ACC112 (cell line): ENCODE results near the gene BICDL1.

ENCODE experiments used
- H2AFZ ChIP-seq: fragments of 200-600 bp; sonication (generic); one replicate; pipeline ENCODE4 v1.6.0; 2017; ENCODE audit warnings: antibody characterized with exemption, low read length; ENCODE audit not compliant: unreplicated experiment
- H3K27ac ChIP-seq: fragments of 200-600 bp; sonication (generic); 2 replicates; pipeline ENCODE4 v1.5.1; 2014; ENCODE audit warnings: low read depth, mild to moderate bottlenecking, antibody characterized with exemption, low read length, moderate library complexity
- H3K27me3 ChIP-seq: fragments of 200-600 bp; sonication (generic); 2 replicates; pipeline ENCODE4 v1.6.1; 2014; ENCODE audit warnings: mild to moderate bottlenecking, antibody characterized with exemption, low read length, moderate library complexity, mixed read lengths; ENCODE audit not compliant: insufficient read depth
- H3K36me3 ChIP-seq: fragments of 200-600 bp; sonication (generic); 2 replicates; pipeline ENCODE4 v1.6.1; 2016; ENCODE audit warnings: mild to moderate bottlenecking, antibody characterized with exemption, low read length, moderate library complexity, mixed read lengths; ENCODE audit not compliant: insufficient read depth
- H3K4me1 ChIP-seq: fragments of 200-600 bp; sonication (generic); one replicate; pipeline ENCODE4 v1.6.1; 2016; ENCODE audit warnings: low read length, mixed read lengths; ENCODE audit not compliant: insufficient read depth, unreplicated experiment, control insufficient read depth
- H3K4me3 ChIP-seq: fragments of 200-600 bp; sonication (generic); 2 replicates; pipeline ENCODE4 v1.5.1; 2014; ENCODE audit warnings: mild to moderate bottlenecking, low read depth, low read length
- H3K79me2 ChIP-seq: fragments of 200-600 bp; sonication (generic); one replicate; pipeline ENCODE4 v1.6.0; 2016; ENCODE audit warnings: low read length; ENCODE audit not compliant: control insufficient read depth, unreplicated experiment, insufficient read depth

Gene BICDL1

GRCh38 chr12:120079411-120080400 lies 90.7 kb downstream of the BICDL1 start:
- Histone ChIP-seq H3K4me1 (no peaks in the 10 kb centered on the region), H3K79me2 (no peaks in the 10 kb centered on the region), H2AFZ (no peak overlapping the region), H3K36me3 (no peaks in the 10 kb centered on the region), H3K27me3 (peaks cover 32% of the 10 kb centered on the region), H3K27ac (no peak overlapping the region), H3K4me3 (no peak overlapping the region)

GRCh38 chr12:120081641-120082040 lies 92.6 kb downstream of the BICDL1 start:
- Histone ChIP-seq H3K4me1 (peaks cover 5% of the 10 kb centered on the region), H3K27me3 (peaks cover 13% of the 10 kb centered on the region), H3K36me3 (no peaks in the 10 kb centered on the region), H2AFZ (no peak overlapping the region), H3K4me3 (no peak overlapping the region), H3K79me2 (no peaks in the 10 kb centered on the region), H3K27ac (no peak overlapping the region)

- Histone ChIP-seq H3K4me3 (peak overlapping the region; percentile 72), H2AFZ (peak overlapping the region; percentile 89), H3K79me2 (no peaks in the 10 kb centered on the region), H3K27me3 (0 out of 2 replicates have a peak, but pooled peaks cover 4% of the 10 kb centered on the region), H3K27ac (peak overlapping the region; percentile 38; the same call in 1 of the 2 replicates), H3K4me1 (peaks cover 11% of the 10 kb centered on the region), H3K36me3 (no peaks in the 10 kb centered on the region)
Measured at GRCh38 chr12:120085920-120086645, 97.0 kb downstream of the BICDL1 start.

DNA sequence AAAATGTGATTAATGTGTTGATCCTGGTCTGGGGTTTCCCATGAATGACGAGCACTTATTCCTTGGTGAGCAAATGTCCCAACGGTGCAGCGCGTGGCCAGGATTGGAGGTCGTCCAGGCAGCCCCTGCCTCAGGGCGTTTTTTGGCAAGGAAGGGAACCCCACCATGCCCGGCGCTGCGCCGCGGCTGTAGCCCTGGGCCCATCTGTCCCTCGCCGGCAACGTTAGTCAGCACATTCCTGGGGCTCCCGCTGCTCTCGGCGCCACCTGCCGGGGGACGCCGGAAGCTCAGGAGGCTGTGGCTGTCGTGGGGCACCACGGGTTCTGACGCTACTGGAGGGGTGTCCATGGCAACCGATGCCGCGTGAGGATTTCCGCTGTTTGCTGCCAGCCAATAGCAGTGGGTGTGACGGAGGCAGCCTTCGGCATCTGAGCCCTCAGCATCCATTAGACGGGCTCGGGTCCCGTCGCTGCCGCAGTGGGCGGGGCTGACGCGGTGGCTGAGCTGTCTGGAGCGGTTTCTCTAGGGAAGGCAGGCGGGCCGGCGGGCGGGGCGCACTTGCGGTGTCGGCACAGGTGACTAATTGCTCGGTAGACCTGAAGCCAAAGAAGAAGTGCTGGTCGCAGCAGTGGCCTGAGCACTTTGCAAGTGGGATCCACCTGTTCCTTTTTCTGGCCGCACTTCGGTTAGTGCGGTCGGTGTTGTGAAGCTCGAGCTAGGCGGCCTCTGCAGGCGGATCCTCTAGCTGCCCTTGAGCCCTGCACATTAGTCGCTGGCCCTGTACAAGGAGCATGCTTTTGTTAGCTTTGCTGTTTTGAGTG lies 98.0 kb downstream of the BICDL1 start:
- no peaks in the 10 kb centered on the region for H3K27me3 ChIP-seq
- H3K36me3 ChIP-seq = no peaks in the 10 kb centered on the region
- no peaks in the 10 kb centered on the region for H3K79me2 ChIP-seq
- H3K27ac ChIP-seq = peak overlapping the region; percentile 38; the same call in 1 of the 2 replicates
- peaks cover 11% of the 10 kb centered on the region for H3K4me1 ChIP-seq
- H3K4me3 ChIP-seq = peak overlapping the region; percentile 72
- H2AFZ ChIP-seq = peak overlapping the region; percentile 89

DNA sequence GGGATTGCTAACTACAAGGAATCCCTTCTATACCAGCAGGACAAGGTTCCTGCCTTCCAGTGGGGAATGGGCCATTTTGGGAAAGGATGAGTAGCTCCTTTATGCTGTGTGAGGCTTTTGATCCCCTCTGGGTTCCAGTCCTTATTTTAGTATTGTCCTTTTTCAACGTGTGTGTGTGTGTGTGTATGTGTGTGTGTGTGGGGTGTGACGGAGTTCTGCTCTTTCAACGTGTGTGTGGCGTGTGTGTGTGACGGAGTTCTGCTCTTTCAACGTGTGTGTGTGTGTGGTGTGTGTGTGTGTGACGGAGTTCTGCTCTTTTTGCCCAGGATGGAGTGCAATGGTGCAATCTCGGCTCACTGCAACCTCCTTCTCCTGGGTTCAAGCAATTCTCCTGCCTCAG lies 100.1 kb downstream of the BICDL1 start:
- no peak overlapping the region for H3K27ac ChIP-seq
- H3K4me1 ChIP-seq = peaks cover 11% of the 10 kb centered on the region
- no peak overlapping the region for H2AFZ ChIP-seq

DNA sequence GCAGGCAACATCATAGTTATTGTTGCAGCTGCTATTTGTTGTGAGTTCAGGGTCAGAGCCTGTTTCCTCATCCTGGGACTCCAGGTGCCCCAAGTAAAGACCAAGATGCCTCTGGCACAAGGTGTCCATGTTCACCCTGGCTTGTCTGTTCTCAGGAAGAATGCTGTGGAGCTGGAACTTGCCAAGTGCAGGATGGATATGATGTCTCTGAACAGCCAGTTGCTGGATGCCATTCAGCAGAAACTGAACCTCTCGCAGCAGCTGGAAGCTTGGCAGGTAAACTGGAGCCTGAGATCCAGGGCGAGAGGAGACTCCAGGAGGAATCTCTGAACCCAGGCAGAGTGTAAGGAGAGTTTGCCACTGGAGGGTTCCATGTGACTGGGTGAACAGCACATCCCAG lies 100.8 kb downstream of the BICDL1 start:
- no peaks in the 10 kb centered on the region for H3K79me2 ChIP-seq
- peaks cover 11% of the 10 kb centered on the region for H3K4me1 ChIP-seq
- H3K4me3 ChIP-seq = no peak overlapping the region
- H2AFZ ChIP-seq = no peak overlapping the region
- no peaks in the 10 kb centered on the region for H3K27me3 ChIP-seq
- no peaks in the 10 kb centered on the region for H3K36me3 ChIP-seq
- no peak overlapping the region for H3K27ac ChIP-seq

More for the DNA sequence above, 100.1 kb downstream of the BICDL1 start:
- Histone ChIP-seq H3K27me3 (no peaks in the 10 kb centered on the region), H3K36me3 (no peaks in the 10 kb centered on the region), H3K4me3 (no peak overlapping the region), H3K79me2 (no peaks in the 10 kb centered on the region)

- H3K79me2 ChIP-seq = no peaks in the 10 kb centered on the region
- no peaks in the 10 kb centered on the region for H3K27me3 ChIP-seq
- H3K4me1 ChIP-seq = peaks cover 11% of the 10 kb centered on the region
- no peak overlapping the region for H2AFZ ChIP-seq
- H3K36me3 ChIP-seq = no peaks in the 10 kb centered on the region
- no peak overlapping the region for H3K4me3 ChIP-seq
- H3K27ac ChIP-seq = no peak overlapping the region
Measured at GRCh38 chr12:120090206-120090605, 101.2 kb downstream of the BICDL1 start.

GRCh38 chr12:120090626-120091295 lies 101.7 kb downstream of the BICDL1 start:
- Histone ChIP-seq H3K4me1 (peaks cover 11% of the 10 kb centered on the region), H3K79me2 (no peaks in the 10 kb centered on the region), H3K27ac (no peak overlapping the region), H3K27me3 (no peaks in the 10 kb centered on the region), H2AFZ (no peak overlapping the region), H3K4me3 (no peak overlapping the region), H3K36me3 (no peaks in the 10 kb centered on the region)

GRCh38 chr12:120091371-120092090 lies 102.5 kb downstream of the BICDL1 start:
- no peak overlapping the region for H3K4me3 ChIP-seq
- no peak overlapping the region for H2AFZ ChIP-seq
- H3K79me2 ChIP-seq = no peaks in the 10 kb centered on the region
- H3K27me3 ChIP-seq = no peaks in the 10 kb centered on the region
- peaks cover 7% of the 10 kb centered on the region for H3K4me1 ChIP-seq
- H3K36me3 ChIP-seq = no peaks in the 10 kb centered on the region
- H3K27ac ChIP-seq = no peak overlapping the region
